HG02571 (cell line): ENCODE data around the gene CYB5R2.

Source experiments
- ATAC-seq: cut with Tn5 transposase; IDR thresholded peaks from one replicate; pipeline ENCODE4 v1.9.1; 2021; ENCODE audit warnings: mild to moderate bottlenecking, moderate library complexity; ENCODE audit not compliant: unreplicated experiment

Gene CYB5R2

GRCh38 chr11:7638710-7639642 lies 34.3 kb downstream of the CYB5R2 start:
- no peak for ATAC-seq

GRCh38 chr11:7637447-7638157 lies 35.7 kb downstream of the CYB5R2 start:
- ATAC-seq: no peak

GRCh38 chr11:7636350-7636749 lies 37.0 kb downstream of the CYB5R2 start:
- no peak for ATAC-seq

- ATAC-seq: no peak
These were observed 37.6 kb downstream of the CYB5R2 start for GRCh38 chr11:7635708-7636107.

- ATAC-seq: no peak
These were observed 38.2 kb downstream of the CYB5R2 start for GRCh38 chr11:7635137-7635536.

- ATAC-seq: no peak
These were observed 41.1 kb downstream of the CYB5R2 start for GRCh38 chr11:7632211-7632610.

- no peak for ATAC-seq
These were observed 43.3 kb downstream of the CYB5R2 start for GRCh38 chr11:7630002-7630401.

GRCh38 chr11:7628660-7629059 lies 44.6 kb downstream of the CYB5R2 start:
- no peak for ATAC-seq

GRCh38 chr11:7622721-7623120 lies 50.6 kb downstream of the CYB5R2 start:
- ATAC-seq: no peak

GRCh38 chr11:7621554-7621953 lies 51.7 kb downstream of the CYB5R2 start:
- ATAC-seq: no peak

GRCh38 chr11:7621090-7621489 lies 52.2 kb downstream of the CYB5R2 start:
- no peak for ATAC-seq

GRCh38 chr11:7619322-7619721 lies 54.0 kb downstream of the CYB5R2 start:
- no peak for ATAC-seq

- no peak for ATAC-seq
These were observed 56.3 kb downstream of the CYB5R2 start for GRCh38 chr11:7617032-7617431.
